Measurements from ENCODE around the gene DCUN1D1.

Gene DCUN1D1

GRCh38 chr3:182914341-182914740 lies 66.0 kb downstream of the DCUN1D1 start:
- H3K27ac ChIP-seq, result no peak overlapping the region
- no peak for TF ChIP-seq ZFX (IDR thresholded peaks at IDR 0.05)
- no peak for TF ChIP-seq CTCF (conservative IDR thresholded peaks at IDR 0.05)

DNA sequence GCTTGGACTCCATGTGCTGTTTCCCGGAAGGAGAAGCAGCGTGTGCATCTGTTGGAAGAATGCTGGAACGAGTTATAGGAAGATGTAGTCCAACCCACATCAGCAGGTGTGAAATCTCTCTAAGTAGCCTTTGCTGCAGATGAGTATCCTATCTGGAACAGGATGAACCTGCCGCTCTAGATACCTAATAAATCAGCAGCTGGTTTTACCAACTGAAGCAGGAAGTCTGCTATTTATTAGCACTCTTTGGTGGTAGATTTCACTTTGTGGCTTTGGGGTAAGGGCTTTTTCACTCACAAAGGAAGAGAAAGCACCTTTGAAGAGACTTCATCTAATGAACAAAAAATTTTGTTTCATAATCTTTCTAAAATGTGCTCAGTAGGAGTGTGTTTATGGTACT lies 66.4 kb downstream of the DCUN1D1 start:
- TF ChIP-seq ZFX (IDR thresholded peaks at IDR 0.05) (no peak), CTCF (conservative IDR thresholded peaks at IDR 0.05) (no peak)
- no peak overlapping the region for H3K27ac ChIP-seq

GRCh38 chr3:182912474-182912873 lies 67.9 kb downstream of the DCUN1D1 start:
- TF ChIP-seq CTCF (conservative IDR thresholded peaks at IDR 0.05) (no peak), ZFX (IDR thresholded peaks at IDR 0.05) (no peak)
- no peak overlapping the region for H3K27ac ChIP-seq

DNA sequence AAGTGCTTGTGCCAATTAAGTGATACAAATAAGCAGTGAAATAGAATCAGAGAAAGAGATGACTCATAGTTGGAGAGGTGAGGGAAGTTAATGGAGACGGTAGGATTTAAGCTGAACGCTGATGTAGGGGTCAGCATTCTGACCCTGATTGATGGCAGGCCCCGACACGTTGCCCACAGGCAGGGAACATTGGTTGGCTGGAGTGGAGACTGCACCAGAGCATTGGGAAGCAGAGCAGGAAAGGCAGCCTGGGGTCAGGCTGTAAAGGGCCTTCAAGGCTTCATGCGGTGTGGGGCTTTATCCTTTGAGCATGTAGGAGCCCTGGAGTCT lies 68.6 kb downstream of the DCUN1D1 start:
- no peak overlapping the region for H3K27ac ChIP-seq

DNA sequence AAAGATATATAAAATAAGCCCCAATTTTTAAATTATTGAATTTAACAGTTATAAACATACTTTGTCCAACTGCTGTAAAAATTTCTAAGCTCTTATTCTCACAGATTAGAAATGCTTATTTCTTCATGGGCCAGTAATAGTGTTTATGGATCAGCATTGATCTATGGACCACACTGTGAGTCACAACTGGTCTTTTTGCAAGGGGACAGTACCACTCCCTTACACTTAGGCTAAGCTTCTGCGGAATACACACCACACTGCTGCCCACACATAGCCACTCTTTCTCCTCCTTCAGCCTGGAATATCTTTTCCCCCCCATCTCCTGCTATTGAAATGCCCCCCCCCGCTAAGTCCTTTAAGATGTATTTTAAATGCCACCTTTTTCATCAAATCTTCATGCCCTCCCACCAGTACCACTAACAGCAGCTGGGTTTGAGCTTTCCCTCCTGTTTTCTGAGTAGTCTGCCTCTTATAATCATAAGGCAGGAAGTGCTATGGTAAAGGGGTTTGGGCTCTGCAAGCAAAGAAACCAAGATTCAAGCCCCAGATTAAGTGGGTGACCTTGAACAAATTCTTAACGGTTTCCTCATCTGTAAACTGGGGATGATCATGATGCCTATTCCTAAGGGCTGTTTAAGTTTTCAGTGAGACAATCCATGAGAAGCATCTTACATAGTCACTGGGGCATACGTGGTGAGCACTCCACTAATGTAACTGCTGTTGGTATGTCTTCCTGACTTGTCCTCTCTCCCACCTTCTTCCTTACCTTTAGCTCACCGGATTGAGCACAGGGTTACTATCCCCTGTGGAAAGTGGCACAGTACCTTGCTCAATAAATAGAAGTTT lies 69.2 kb downstream of the DCUN1D1 start:
- TF ChIP-seq CTCF (conservative IDR thresholded peaks at IDR 0.05) (no peak), ZFX (IDR thresholded peaks at IDR 0.05) (no peak)
- H3K27ac ChIP-seq, result no peak overlapping the region

More for the DNA sequence above, 68.6 kb downstream of the DCUN1D1 start:
- TF ChIP-seq CTCF (conservative IDR thresholded peaks at IDR 0.05) (no peak), ZFX (IDR thresholded peaks at IDR 0.05) (no peak)

DNA sequence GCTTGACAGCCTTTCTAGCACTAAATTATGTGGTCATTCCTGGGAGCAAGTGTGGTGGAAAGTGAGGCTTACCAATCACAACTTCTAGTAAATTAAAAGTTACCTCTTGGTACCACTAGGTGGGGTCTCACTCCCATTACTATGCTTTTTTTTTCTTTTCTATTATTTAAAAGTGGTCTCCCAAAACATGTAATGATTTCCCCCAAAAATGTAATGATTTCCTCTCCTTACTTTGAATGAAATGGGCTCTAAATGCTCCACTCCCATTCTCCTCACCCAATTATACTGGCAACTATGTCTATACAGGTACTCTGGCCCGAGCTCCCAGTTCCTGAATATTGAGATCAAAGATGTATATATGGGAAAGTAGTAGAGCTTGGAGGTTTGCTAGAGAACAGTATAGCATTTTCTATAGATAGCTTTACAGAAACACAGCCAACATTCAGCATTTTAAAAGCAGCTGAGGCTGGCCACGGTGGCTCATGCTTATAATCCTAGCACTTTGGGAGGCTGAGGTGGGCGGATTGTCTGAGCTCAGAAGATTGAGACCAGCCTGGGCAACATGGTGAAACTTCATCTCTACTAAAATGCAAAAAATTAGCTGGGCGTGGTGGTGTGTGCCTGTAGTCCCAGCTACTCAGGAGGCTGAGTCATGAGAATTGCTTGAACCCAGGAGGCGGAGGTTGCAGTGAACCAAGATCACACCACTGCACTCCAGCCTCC lies 70.9 kb downstream of the DCUN1D1 start:
- TF ChIP-seq ZFX (IDR thresholded peaks at IDR 0.05) (no peak), CTCF (conservative IDR thresholded peaks at IDR 0.05) (peak; percentile 85)
- H3K27ac ChIP-seq, result no peak overlapping the region

DNA sequence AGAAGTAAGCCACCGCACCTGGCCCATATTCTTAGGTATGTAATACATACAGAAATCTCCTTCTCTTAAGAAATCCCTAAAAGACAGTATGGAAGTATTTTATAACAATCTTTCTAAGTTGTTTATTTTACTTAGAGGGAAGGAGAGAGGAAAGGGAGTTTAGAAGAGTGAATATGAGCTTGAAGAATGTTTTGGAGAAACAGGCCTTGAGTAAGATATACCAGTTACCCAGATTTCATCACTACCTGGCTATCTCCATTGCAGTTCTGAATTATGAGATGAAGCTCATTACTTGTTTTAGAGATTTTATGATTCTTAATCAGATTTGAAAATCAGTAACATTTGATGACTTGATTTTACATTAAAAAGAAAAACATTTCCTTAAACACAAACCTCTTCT lies 71.9 kb downstream of the DCUN1D1 start:
- TF ChIP-seq ZFX (IDR thresholded peaks at IDR 0.05) (no peak), CTCF (conservative IDR thresholded peaks at IDR 0.05) (no peak)
- no peak overlapping the region for H3K27ac ChIP-seq

All from C4-2B (cell line).